ENCODE measurements around the gene CLTA. TPM values are rescaled to one million over a fixed set of nuclear protein-coding genes. Genes with fewer than 3 reads are reported as not detected.

The CLTA gene
- total RNA-seq: 10 to 100 TPM; 80.7 to 88.0 TPM
- long read RNA-seq, transcript CLTA-202 (5 exons, 1,073 nt): major isoform, 38 of 44 reads
- long read RNA-seq, partial matches to known transcripts: 0 of 44 reads
- long read RNA-seq, other reads (novel, unspliced or antisense): 2 of 44 reads

- intact Hi-C loops (cut with DNase I): loop anchor here in 1 of 2 donors (10.0 kb wide), 1 partner anchor 134 kb away; no protein-coding TSS in a partner anchor
- ATAC-seq: peak; percentile 99 to 100
- peak; percentile 97 for DNase-seq
Measured at GRCh38 chr9:36190388-36191289, at the start of gene CLTA. CLTA (plus strand) TSS chr9:36190921; CDS start chr9:36191057, 136 bp downstream.

GRCh38 chr9:36141288-36141687 is 49.4 kb upstream of the CLTA start:
- DNase-seq (no peak), ATAC-seq (no peak)
- intact Hi-C loops (cut with DNase I): no loop called here

- ATAC-seq (no peak), DNase-seq (no peak)
- intact Hi-C loops (cut with DNase I): no loop called here
Measured at GRCh38 chr9:36141761-36142160, 49.0 kb upstream of the CLTA start.

GRCh38 chr9:36142510-36143244 is 48.0 kb upstream of the CLTA start:
- peak; percentile 33 to 68 for ATAC-seq
- no peak for DNase-seq
- intact Hi-C loops (cut with DNase I): no loop called here

GRCh38 chr9:36143245-36143641 is 47.5 kb upstream of the CLTA start:
- no peak for DNase-seq
- intact Hi-C loops (cut with DNase I): no loop called here

GRCh38 chr9:36144309-36145232 is 46.1 kb upstream of the CLTA start:
- ATAC-seq: no peak
- intact Hi-C loops (cut with DNase I): no loop called here
- DNase-seq: no peak

More at GRCh38 chr9:36143245-36143641, 47.5 kb upstream of the CLTA start:
- no peak for ATAC-seq

GRCh38 chr9:36145970-36146369 is 44.8 kb upstream of the CLTA start:
- ATAC-seq (no peak), DNase-seq (no peak)
- intact Hi-C loops (cut with DNase I): no loop called here

- intact Hi-C loops (cut with DNase I): no loop called here
- no peak for DNase-seq
- no peak for ATAC-seq
Measured at GRCh38 chr9:36146651-36147050, 44.1 kb upstream of the CLTA start.

GRCh38 chr9:36147441-36148175 is 43.1 kb upstream of the CLTA start:
- DNase-seq: no peak
- no peak for ATAC-seq
- intact Hi-C loops (cut with DNase I): no loop called here

GRCh38 chr9:36148311-36149051 is 42.2 kb upstream of the CLTA start:
- ATAC-seq (peak; percentile 89 to 91), DNase-seq (peak; percentile 96)
- intact Hi-C loops (cut with DNase I): no loop called here

- DNase-seq (no peak), ATAC-seq (peak; percentile 38 to 55)
Measured at GRCh38 chr9:36149197-36149596, 41.5 kb upstream of the CLTA start.

GRCh38 chr9:36150574-36151315 is 40.0 kb upstream of the CLTA start:
- intact Hi-C loops (cut with DNase I): no loop called here
- ATAC-seq (no peak), DNase-seq (no peak)

More at GRCh38 chr9:36149197-36149596, 41.5 kb upstream of the CLTA start:
- intact Hi-C loops (cut with DNase I): no loop called here

GRCh38 chr9:36151316-36152210 is 39.2 kb upstream of the CLTA start:
- ATAC-seq (peak; percentile 40 to 42), DNase-seq (peak; percentile 75)
- intact Hi-C loops (cut with DNase I): no loop called here

- intact Hi-C loops (cut with DNase I): no loop called here
- ATAC-seq: no peak
Measured at GRCh38 chr9:36152741-36153438, 37.8 kb upstream of the CLTA start.

GRCh38 chr9:36153746-36154145 is 37.0 kb upstream of the CLTA start:
- intact Hi-C loops (cut with DNase I): no loop called here
- DNase-seq (no peak), ATAC-seq (no peak)

More at GRCh38 chr9:36152741-36153438, 37.8 kb upstream of the CLTA start:
- DNase-seq: no peak

All from left cardiac atrium (tissue), 4 donors.